Body of pancreas (tissue), 4 donors: Measurements from ENCODE around the gene SEC31B. TPM values are rescaled to one million over a fixed set of nuclear protein-coding genes. Genes with fewer than 3 reads are reported as not detected.

Source experiments
- ATAC-seq: fragments of 150-250 bp; one replicate; pipeline ENCODE4 v1.9.1; 2016
- DNase-seq, 4 donors: peaks; one replicate each; pipeline ENCODE4 v3.0.0-alpha.2; 2019
- H3K27ac ChIP-seq, 4 donors: fragments of 200-600 bp; sonication (generic); 1 replicate in 3 of 4; 2 replicates in 1 of 4; pipeline versions ENCODE4 v1.5.1 to v1.6.1; 2016 to 2019; ENCODE audit warnings: mild to moderate bottlenecking in 1 of 4, mixed read lengths in 1 of 4, moderate library complexity in 1 of 4
- H3K27me3 ChIP-seq, 2 donors: fragments of 200-600 bp; sonication (generic); one replicate each; pipeline ENCODE4 v1.6.0; 2016; ENCODE audit warnings: mild to moderate bottlenecking in 1 of 2
- H3K36me3 ChIP-seq, 2 donors: fragments of 200-600 bp; sonication (generic); replicated peaks in 1 of 2; 2 replicates each; pipeline ENCODE4 v1.5.1; 2016; ENCODE audit warnings: low read depth in 2 of 2; ENCODE audit not compliant: insufficient read depth in 1 of 2
- H3K4me1 ChIP-seq: fragments of 200-600 bp; sonication (generic); one replicate; pipeline ENCODE4 v1.6.0; 2016
- H3K4me3 ChIP-seq, 2 donors: fragments of 200-600 bp; sonication (generic); 1 replicate in 1 of 2; 2 replicates in 1 of 2; pipeline ENCODE4 v1.5.1; 2016 to 2019
- H3K9me3 ChIP-seq, 3 donors: fragments of 200-600 bp; sonication (generic); 1 replicate in 2 of 3; 2 replicates in 1 of 3; pipeline ENCODE4 v1.5.1; 2016
- POLR2A ChIP-seq, 3 donors: fragments of 450-650 bp; IDR thresholded peaks; one replicate each; pipeline ENCODE4 v1.6.1; 2016; ENCODE audit warnings: antibody characterized with exemption in 3 of 3, mild to moderate bottlenecking in 2 of 3
- WGBS, 2 donors: methylation state at CpG; one replicate each; pipeline ENCODE4 v1.1.5; 2017; 5-methylcytosine and 5-hydroxymethylcytosine counted together
- intact Hi-C: fragments of 100-400 bp; cut with DNase I; formaldehyde crosslinking; loops from one replicate; pipeline ENCODE4 v1.15.1; 2023
- total RNA-seq, 2 donors: library from RNA; depleted of rRNA; stranded (reverse); fragments of >200 nt; gene quantifications; one replicate each; pipeline ENCODE4 v1.1.0, GENCODE V29; 2016
- TF ChIP-seq, protein P1 (sequence below), 7 experiments: fragments of 450-650 bp in 4 of 7; fragments of 200-600 bp in 3 of 7; sonication (generic) in 3 of 7; IDR thresholded peaks; one replicate each; pipeline ENCODE4 v1.5.1; 2016 to 2019; ENCODE audit warnings: antibody characterized with exemption in 7 of 7

Gene SEC31B, protein sequence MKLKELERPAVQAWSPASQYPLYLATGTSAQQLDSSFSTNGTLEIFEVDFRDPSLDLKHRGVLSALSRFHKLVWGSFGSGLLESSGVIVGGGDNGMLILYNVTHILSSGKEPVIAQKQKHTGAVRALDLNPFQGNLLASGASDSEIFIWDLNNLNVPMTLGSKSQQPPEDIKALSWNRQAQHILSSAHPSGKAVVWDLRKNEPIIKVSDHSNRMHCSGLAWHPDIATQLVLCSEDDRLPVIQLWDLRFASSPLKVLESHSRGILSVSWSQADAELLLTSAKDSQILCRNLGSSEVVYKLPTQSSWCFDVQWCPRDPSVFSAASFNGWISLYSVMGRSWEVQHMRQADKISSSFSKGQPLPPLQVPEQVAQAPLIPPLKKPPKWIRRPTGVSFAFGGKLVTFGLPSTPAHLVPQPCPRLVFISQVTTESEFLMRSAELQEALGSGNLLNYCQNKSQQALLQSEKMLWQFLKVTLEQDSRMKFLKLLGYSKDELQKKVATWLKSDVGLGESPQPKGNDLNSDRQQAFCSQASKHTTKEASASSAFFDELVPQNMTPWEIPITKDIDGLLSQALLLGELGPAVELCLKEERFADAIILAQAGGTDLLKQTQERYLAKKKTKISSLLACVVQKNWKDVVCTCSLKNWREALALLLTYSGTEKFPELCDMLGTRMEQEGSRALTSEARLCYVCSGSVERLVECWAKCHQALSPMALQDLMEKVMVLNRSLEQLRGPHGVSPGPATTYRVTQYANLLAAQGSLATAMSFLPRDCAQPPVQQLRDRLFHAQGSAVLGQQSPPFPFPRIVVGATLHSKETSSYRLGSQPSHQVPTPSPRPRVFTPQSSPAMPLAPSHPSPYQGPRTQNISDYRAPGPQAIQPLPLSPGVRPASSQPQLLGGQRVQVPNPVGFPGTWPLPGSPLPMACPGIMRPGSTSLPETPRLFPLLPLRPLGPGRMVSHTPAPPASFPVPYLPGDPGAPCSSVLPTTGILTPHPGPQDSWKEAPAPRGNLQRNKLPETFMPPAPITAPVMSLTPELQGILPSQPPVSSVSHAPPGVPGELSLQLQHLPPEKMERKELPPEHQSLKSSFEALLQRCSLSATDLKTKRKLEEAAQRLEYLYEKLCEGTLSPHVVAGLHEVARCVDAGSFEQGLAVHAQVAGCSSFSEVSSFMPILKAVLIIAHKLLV
- 1 to 10 TPM; 4.3 to 6.5 TPM for total RNA-seq

GRCh38 chr10:100519311-100520051 is at the start of gene SEC31B:
Gene SEC31B (minus strand): TSS chr10:100519861. CDS start chr10:100516952, 2,909 bp downstream.
- TF ChIP-seq, protein P1, sequence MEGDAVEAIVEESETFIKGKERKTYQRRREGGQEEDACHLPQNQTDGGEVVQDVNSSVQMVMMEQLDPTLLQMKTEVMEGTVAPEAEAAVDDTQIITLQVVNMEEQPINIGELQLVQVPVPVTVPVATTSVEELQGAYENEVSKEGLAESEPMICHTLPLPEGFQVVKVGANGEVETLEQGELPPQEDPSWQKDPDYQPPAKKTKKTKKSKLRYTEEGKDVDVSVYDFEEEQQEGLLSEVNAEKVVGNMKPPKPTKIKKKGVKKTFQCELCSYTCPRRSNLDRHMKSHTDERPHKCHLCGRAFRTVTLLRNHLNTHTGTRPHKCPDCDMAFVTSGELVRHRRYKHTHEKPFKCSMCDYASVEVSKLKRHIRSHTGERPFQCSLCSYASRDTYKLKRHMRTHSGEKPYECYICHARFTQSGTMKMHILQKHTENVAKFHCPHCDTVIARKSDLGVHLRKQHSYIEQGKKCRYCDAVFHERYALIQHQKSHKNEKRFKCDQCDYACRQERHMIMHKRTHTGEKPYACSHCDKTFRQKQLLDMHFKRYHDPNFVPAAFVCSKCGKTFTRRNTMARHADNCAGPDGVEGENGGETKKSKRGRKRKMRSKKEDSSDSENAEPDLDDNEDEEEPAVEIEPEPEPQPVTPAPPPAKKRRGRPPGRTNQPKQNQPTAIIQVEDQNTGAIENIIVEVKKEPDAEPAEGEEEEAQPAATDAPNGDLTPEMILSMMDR (IDR thresholded peaks at IDR 0.05), result no peak
- no peak for TF ChIP-seq POLR2A (IDR thresholded peaks at IDR 0.05)
- H3K36me3 ChIP-seq, result peaks cover 0 to 4% of the 10 kb centered on the region in 2 donors
- no peaks in the 10 kb centered on the region for H3K9me3 ChIP-seq
- peaks cover 13% of the 10 kb centered on the region for H3K4me1 ChIP-seq
- no peak within 1 kb of the TSS for H3K27ac ChIP-seq
- ATAC-seq (peak; percentile 60), DNase-seq (peak; percentile 34 to 63 (median 36))
- peak within 1 kb of the TSS in 1 of 2 donors; percentile 6 for H3K4me3 ChIP-seq
- H3K27me3 ChIP-seq, result no peaks in the 10 kb centered on the region
- intact Hi-C loops, result loop anchor here (5.0 to 10.0 kb wide), 2 partner anchors 82 to 185 kb away; partner anchors contain the start of gene PKD2L1
- 0 to 7% methylated on average over 7 to 71 of the region's 72 CpGs for WGBS, 2 donors

DNA sequence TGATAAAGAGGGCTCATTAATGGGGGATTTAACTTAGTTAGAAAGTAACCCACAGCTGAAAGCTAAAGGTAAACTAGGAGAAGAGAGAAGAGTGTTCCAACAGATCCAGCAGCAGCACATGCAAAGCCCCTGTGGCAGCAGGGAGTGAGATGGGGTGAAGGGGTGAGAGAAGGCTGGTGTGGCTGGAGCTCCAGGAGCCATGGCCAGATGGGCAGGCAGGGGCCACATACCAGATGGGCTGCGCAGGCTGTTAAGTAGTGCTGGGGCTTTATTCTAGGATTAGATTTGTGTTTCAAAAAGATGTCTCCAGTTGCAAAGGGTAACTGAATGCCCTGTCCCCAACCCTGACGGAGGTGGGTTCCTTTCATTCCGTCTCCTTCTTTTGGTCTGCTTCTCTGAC is 49.3 kb upstream of the SEC31B start:
- intact Hi-C loops, result loop anchor here (10.0 kb wide), 2 partner anchors 176 to 306 kb away; partner anchors contain the start of gene PAX2
- WGBS, 2 donors, result 61 to 77% methylated on average over 3 of the region's 3 CpGs
- no peaks in the 10 kb centered on the region for H3K4me1 ChIP-seq
- no peaks in the 10 kb centered on the region for H3K27me3 ChIP-seq
- H3K9me3 ChIP-seq, result no peaks in the 10 kb centered on the region
- H3K4me3 ChIP-seq, result no peak overlapping the region
- no peak overlapping the region for H3K27ac ChIP-seq
- DNase-seq, result no peak
- H3K36me3 ChIP-seq, result no peaks in the 10 kb centered on the region
- no peak for TF ChIP-seq POLR2A (IDR thresholded peaks at IDR 0.05)
- TF ChIP-seq, protein P1 (IDR thresholded peaks at IDR 0.05), result no peak
- no peak for ATAC-seq

DNA sequence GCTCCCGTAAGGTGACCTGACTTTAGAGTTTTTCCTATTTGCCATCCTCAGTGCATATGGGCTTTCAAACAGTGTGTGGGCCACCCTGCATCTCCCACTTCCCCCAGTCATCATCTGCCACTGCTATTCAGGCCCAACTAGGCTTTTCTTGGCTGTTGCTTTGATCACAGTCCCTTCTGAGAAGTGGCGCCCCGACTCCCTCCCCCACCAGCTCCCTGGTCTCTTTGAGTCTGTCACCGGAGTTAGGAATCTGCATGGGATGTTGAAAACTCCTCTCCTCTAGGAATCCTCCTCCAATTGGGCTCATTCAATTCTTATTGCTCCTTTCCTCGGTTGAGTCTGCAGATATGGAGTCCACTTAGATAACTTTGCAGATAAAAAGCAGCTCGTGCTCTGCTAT is 48.2 kb upstream of the SEC31B start:
- Histone ChIP-seq H3K9me3 (no peaks in the 10 kb centered on the region), H3K36me3 (no peaks in the 10 kb centered on the region), H3K4me1 (peaks cover under 1% of the 10 kb centered on the region), H3K4me3 (no peak overlapping the region), H3K27me3 (peaks cover 0 to under 1% of the 10 kb centered on the region in 2 donors), H3K27ac (no peak overlapping the region)
- TF ChIP-seq, protein P1 (IDR thresholded peaks at IDR 0.05), result no peak
- no peak for TF ChIP-seq POLR2A (IDR thresholded peaks at IDR 0.05)
- DNase-seq, result no peak
- no peak for ATAC-seq
- intact Hi-C loops, result loop anchor here (10.0 kb wide), 2 partner anchors 177 to 307 kb away; partner anchors contain the start of gene PAX2
- WGBS, 2 donors, result 14 to 24% methylated on average over 6 of the region's 6 CpGs

GRCh38 chr10:100567249-100567648 is 47.6 kb upstream of the SEC31B start:
- TF ChIP-seq, protein P1 (IDR thresholded peaks at IDR 0.05), result no peak
- no peak for TF ChIP-seq POLR2A (IDR thresholded peaks at IDR 0.05)
- Histone ChIP-seq H3K36me3 (no peaks in the 10 kb centered on the region), H3K27ac (no peak overlapping the region), H3K4me1 (peaks cover 6% of the 10 kb centered on the region), H3K27me3 (peaks cover 0 to 5% of the 10 kb centered on the region in 2 donors), H3K9me3 (no peaks in the 10 kb centered on the region), H3K4me3 (no peak overlapping the region)
- no peak for DNase-seq
- no peak for ATAC-seq
- 27 to 39% methylated on average over 11 of the region's 11 CpGs for WGBS, 2 donors
- intact Hi-C loops, result loop anchor here (10.0 kb wide), 2 partner anchors 178 to 308 kb away; partner anchors contain the start of gene PAX2
